Tibial nerve (tissue), 4 donors: ENCODE measurements around the gene KRTAP16-1.

ENCODE experiments used
- EP300 ChIP-seq, 2 donors: sonication (generic); formaldehyde crosslinking; IDR thresholded peaks; one replicate each; pipeline ENCODE4 v1.6.1; 2017; ENCODE audit warnings: antibody characterized with exemption in 2 of 2, mild to moderate bottlenecking in 1 of 2
- POLR2A ChIP-seq, 2 donors: fragments of 450-650 bp; IDR thresholded peaks; one replicate each; pipeline ENCODE4 v1.6.1; 2017; ENCODE audit warnings: antibody characterized with exemption in 2 of 2, mild to moderate bottlenecking in 2 of 2, moderate library complexity in 2 of 2
- TF ChIP-seq, protein P1 (sequence below), 5 experiments: fragments of 200-600 bp in 3 of 5; fragments of 450-650 bp in 2 of 5; sonication (generic) in 3 of 5; IDR thresholded peaks; one replicate each; pipeline ENCODE4 v1.5.1; 2016 to 2019; ENCODE audit warnings: antibody characterized with exemption in 5 of 5, mild to moderate bottlenecking in 3 of 5, moderate library complexity in 2 of 5

DNA sequence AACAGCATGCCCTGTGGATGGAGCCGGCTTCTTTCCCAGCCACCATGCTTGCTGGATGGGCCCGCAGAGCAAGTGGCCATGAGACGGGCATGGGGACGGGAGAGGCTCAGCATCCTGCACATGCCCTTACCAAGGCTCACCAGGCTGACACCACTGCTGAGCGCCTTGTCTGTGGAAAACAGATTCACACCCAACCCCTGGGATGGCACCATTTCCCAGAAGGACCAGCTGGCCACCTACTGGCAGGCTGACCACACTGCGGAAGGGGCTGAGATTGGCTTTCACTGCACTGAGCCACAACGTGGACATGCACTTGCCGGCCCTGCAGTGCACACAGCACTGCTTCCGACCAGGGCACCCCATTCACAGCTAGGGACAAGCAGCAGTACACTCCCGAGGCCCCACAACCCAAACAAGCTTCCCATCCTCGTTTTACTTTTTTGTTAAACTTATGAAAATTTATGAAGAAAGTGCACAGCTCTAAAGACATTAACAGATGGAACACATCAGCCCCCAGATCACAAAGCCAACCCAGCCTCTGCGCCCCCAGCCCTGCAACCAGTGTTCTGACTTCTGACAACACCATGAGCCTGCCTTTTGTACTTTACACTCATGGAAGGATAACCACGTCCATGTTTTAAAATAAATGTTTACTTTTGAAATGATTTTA is 20.3 kb upstream of the KRTAP16-1 start:
- TF ChIP-seq, protein P1, sequence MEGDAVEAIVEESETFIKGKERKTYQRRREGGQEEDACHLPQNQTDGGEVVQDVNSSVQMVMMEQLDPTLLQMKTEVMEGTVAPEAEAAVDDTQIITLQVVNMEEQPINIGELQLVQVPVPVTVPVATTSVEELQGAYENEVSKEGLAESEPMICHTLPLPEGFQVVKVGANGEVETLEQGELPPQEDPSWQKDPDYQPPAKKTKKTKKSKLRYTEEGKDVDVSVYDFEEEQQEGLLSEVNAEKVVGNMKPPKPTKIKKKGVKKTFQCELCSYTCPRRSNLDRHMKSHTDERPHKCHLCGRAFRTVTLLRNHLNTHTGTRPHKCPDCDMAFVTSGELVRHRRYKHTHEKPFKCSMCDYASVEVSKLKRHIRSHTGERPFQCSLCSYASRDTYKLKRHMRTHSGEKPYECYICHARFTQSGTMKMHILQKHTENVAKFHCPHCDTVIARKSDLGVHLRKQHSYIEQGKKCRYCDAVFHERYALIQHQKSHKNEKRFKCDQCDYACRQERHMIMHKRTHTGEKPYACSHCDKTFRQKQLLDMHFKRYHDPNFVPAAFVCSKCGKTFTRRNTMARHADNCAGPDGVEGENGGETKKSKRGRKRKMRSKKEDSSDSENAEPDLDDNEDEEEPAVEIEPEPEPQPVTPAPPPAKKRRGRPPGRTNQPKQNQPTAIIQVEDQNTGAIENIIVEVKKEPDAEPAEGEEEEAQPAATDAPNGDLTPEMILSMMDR (IDR thresholded peaks at IDR 0.05) = peak; percentile 32 to 62 (median 50)
- no peak for TF ChIP-seq POLR2A (IDR thresholded peaks at IDR 0.05)
- no peak for TF ChIP-seq EP300 (IDR thresholded peaks at IDR 0.05)
